ENCODE results near the gene SEMA6A.

Gene SEMA6A

DNA sequence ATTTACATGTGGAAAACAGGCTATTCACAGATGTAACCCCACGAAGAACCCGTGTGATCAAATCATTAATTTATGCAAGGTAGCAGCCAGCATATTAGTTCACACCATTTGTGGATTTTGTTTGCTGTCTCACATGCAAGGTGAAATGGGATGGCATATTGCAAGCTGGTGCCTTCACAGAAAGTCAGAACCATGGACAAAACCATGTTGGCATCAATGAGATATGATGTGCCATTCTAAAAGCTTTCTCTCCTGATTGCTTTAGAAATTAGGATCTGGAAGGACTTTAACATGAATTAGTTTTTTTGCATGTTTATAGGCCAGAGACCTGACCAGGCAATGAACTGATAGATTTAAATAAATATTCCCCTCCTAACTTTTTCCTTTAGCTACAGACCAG lies 129.3 kb downstream of the SEMA6A start:
- Mint-ChIP-seq H3K27ac (no peak overlapping the region), H3K4me3 (no peak overlapping the region), H3K36me3 (ENCODE audit: low read depth) (peaks cover 26% of the 10 kb centered on the region), H3K4me1 (ENCODE audit: low read depth) (no peaks in the 10 kb centered on the region), H3K27me3 (no peaks in the 10 kb centered on the region), H3K9me3 (no peaks in the 10 kb centered on the region)

DNA sequence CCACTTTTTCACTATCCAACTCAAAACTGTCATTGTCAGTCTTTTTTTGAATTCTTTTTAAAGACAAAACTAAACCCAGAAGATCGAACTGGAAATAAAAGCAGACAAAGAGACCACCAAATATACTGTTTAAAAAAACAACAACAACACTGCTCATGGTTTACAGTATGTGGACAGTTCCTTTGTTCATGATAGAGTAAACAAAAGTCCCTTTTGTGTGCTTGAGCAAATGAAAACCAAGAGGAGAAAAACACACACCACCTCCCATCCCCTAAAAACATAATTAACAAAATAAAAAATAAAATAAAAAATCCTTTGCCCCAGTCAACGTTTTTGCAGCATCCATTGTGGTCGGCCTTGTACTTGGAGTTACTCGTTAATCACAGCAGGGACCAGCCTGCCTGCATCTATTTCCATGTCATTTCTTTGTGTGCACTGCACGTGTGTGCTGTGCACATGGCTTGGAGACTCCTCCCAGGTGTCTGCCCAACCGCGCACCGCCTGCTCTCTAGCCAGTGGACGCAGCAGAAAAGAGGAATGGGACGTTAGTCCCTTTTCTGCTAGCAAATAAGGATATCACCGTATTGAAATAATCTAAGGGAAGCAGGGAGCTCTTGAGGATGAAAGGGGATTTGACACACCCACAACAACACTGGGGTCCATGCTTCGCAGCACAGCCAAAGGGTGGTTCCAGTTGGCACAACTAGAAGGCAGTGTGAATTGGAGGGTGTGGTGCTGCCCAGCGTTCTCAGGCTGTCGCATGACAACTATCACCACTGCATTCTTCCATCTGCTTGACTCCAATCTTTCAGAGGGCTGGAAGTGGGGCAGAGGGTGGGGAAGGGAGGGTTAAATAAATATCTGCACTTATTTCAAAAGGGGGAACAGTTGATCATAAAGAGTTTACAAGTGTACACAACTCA lies 130.0 kb downstream of the SEMA6A start:
- H3K27ac Mint-ChIP-seq, result no peak overlapping the region
- peaks cover 24% of the 10 kb centered on the region for H3K36me3 Mint-ChIP-seq (ENCODE audit: low read depth)
- no peak overlapping the region for H3K4me3 Mint-ChIP-seq
- no peaks in the 10 kb centered on the region for H3K4me1 Mint-ChIP-seq (ENCODE audit: low read depth)
- H3K27me3 Mint-ChIP-seq, result no peaks in the 10 kb centered on the region
- no peaks in the 10 kb centered on the region for H3K9me3 Mint-ChIP-seq

DNA sequence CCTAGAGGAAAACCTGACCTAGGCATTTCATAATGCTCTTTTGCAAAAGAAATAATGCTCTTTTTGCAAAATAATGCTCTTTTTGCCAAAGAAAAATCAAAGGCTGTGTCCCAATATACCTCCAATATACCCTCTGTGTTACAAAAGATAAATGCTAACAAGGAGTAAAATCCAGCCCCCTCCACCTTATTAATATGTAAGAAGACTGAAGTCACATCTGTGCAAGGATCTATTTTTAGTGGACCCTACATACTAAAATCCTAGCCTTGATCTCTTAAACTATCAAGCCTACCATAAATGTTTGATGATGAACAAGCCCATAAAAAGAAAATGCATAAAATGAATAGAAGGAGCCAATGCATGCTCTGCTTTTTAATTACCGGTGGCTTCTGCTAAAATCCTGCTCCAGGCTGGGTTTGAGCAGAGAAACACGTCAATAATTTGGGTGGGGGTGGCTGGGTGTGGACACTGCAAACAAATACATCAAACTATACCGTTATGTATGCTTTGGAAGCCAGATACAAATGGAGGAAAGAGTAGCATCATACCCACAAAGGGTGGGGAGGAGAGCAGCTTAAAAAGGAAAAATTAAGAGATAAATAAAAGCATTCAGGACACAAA lies 131.6 kb downstream of the SEMA6A start:
- H3K9me3 Mint-ChIP-seq, result no peaks in the 10 kb centered on the region
- peaks cover 17% of the 10 kb centered on the region for H3K36me3 Mint-ChIP-seq (ENCODE audit: low read depth)
- H3K27ac Mint-ChIP-seq, result no peak overlapping the region
- H3K27me3 Mint-ChIP-seq, result no peaks in the 10 kb centered on the region
- no peaks in the 10 kb centered on the region for H3K4me1 Mint-ChIP-seq (ENCODE audit: low read depth)
- H3K4me3 Mint-ChIP-seq, result no peak overlapping the region

DNA sequence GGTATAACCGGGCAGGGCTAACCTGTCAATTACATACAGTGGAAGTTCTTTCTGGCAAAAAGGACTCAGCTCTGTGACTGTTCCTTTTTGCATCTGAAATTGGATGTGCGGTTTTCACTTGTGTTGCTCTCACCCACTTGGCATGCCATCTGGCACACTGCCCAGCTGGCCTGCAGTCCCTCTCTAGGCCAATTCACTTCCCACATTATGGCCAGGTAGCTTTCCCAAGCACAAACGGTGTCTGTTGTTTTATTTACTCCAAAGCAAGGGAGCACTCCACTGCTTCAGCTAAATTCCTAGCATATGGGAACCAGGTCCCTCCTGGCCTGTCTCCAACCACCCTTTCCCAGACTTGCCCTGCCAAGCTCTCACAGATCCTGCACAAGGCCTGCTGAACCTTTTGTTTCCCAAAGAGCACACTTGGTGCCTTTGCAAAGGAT lies 132.5 kb downstream of the SEMA6A start:
- Mint-ChIP-seq H3K36me3 (ENCODE audit: low read depth) (peaks cover 17% of the 10 kb centered on the region), H3K4me1 (ENCODE audit: low read depth) (no peaks in the 10 kb centered on the region), H3K9me3 (no peaks in the 10 kb centered on the region), H3K4me3 (no peak overlapping the region), H3K27me3 (no peaks in the 10 kb centered on the region), H3K27ac (no peak overlapping the region)

DNA sequence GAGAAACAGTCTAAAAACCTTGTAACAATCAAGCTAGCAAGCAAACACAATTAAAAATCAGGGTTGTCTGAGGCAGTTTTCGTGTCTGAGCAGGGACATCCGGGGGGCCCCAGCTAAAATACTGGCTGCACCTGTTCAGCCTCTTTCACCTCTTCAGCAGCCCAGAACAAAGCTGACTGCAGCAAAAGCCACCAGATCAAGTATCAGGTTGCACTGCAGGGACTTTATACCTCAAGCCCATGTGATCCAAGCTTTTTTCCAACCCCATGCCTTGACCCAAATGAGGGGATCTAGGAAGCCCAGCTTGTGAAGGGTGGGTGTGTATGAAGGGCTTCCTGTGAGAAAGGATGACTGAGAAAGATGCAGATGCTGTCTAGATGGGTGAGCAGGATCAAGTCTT lies 133.4 kb downstream of the SEMA6A start:
- peaks cover 12% of the 10 kb centered on the region for H3K36me3 Mint-ChIP-seq (ENCODE audit: low read depth)
- no peak overlapping the region for H3K4me3 Mint-ChIP-seq
- H3K27ac Mint-ChIP-seq, result no peak overlapping the region
- no peaks in the 10 kb centered on the region for H3K4me1 Mint-ChIP-seq (ENCODE audit: low read depth)
- H3K9me3 Mint-ChIP-seq, result no peaks in the 10 kb centered on the region
- no peaks in the 10 kb centered on the region for H3K27me3 Mint-ChIP-seq

DNA sequence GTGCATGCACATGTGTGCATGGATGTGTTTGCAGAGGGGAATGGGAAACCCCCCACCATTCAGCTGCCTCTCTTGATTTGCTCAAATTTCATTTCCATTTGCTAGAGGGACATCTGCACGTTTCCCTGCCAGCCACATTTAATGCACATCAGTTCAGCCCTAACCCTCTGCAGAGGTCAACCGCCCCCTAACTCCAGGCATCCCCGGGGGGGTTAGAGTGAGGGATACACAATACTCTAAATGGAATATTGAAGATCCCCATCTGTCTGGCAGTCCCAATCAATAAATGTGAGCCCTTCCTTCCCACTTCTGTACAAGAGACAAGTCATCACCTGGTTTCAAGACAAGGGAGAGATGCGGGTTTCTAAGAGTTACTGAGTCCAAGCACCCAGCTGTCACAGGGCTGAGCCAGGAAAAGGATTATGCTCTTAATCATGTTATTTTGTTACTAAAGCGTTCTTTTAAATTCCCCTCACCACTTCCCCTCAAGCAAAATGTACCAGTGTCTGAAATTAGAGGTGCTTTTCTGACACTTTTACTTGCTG lies 134.1 kb downstream of the SEMA6A start:
- Mint-ChIP-seq H3K4me1 (ENCODE audit: low read depth) (no peaks in the 10 kb centered on the region), H3K27me3 (no peaks in the 10 kb centered on the region), H3K9me3 (no peaks in the 10 kb centered on the region), H3K27ac (no peak overlapping the region), H3K4me3 (no peak overlapping the region), H3K36me3 (ENCODE audit: low read depth) (peaks cover 8% of the 10 kb centered on the region)

DNA sequence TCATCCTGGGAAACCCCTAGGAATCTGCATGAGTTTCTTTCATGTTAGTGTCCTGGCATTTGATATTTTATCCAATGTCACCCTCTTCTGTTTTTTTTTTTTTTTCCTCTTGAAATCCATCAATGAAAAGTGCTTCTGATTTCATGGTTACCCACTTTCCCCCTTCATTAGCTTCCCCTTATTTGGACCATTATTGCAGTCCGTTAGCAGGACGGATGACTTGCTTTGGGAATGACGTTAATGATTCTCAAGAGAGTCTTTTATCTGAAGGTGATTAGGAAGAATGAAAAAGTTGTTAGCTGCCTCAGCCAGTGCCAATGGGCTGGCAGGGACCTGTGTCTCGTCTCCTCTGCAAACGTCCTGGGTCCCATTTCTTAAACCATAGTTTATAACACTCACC lies 134.7 kb downstream of the SEMA6A start:
- Mint-ChIP-seq H3K27ac (no peak overlapping the region), H3K4me3 (no peak overlapping the region), H3K9me3 (no peaks in the 10 kb centered on the region), H3K4me1 (ENCODE audit: low read depth) (no peaks in the 10 kb centered on the region), H3K36me3 (ENCODE audit: low read depth) (peaks cover 6% of the 10 kb centered on the region), H3K27me3 (no peaks in the 10 kb centered on the region)

DNA sequence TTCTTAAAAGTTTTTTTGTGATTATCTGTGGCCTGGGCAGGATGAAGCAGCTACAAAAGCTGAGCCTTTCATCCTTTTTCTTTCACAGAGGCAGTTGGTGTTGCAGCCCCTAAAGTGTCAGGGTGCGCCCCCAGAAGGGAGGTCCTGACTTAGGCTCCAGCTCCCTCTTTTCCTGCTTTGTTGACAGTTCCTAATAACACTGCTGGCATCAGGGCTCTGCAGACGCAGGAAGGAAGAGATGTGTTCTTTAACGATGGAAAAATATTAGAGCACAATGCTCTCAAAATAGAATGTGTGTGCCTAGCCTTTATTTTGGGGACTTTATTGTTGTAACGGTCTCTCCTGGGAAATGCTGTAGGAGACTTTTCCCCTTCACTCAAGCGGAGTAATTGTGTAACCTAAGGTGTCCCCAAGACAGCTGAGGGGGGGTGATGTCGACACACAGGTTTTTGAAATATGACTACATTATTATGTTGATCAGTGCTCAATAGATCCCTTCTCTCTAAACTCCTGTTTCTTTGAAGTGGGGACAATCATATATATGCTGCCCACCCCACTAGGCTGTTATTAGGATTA lies 135.6 kb downstream of the SEMA6A start:
- Mint-ChIP-seq H3K27ac (no peak overlapping the region), H3K36me3 (ENCODE audit: low read depth) (peaks cover 4% of the 10 kb centered on the region), H3K4me1 (ENCODE audit: low read depth) (no peaks in the 10 kb centered on the region), H3K4me3 (no peak overlapping the region), H3K9me3 (no peaks in the 10 kb centered on the region), H3K27me3 (no peaks in the 10 kb centered on the region)

DNA sequence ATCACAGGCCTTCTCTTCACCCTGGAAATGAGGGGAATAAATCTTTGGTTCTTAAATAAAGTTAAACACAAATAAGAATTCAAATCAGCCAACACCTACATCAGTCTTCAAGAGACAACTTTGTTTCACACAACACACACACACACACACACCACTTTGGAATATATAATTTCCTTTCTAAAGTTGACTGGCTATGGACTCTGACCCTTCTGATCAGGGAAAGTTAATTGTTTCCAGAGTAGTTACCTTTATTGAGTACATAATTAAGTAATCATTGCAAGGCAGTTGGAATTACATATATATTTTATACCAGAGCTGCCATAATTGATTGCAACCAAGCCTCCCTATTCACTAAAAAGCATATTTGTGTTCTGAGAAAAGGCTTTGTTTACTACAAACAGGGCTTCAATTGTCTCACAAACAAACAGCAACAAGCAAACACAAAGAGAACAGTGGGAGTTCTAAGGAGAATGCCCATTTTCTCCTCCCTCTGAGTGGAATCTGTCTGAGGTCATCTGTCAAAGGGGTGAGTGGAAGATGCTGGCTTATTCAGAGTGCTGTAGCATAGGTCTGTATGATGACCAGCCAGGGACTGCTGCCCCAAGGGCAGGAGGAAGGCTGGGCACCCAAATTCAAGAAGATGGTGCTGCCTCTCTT lies 136.6 kb downstream of the SEMA6A start:
- H3K4me1 Mint-ChIP-seq (ENCODE audit: low read depth), result no peaks in the 10 kb centered on the region
- no peak overlapping the region for H3K4me3 Mint-ChIP-seq
- H3K9me3 Mint-ChIP-seq, result no peaks in the 10 kb centered on the region
- peaks cover 3% of the 10 kb centered on the region for H3K36me3 Mint-ChIP-seq (ENCODE audit: low read depth)
- H3K27me3 Mint-ChIP-seq, result no peaks in the 10 kb centered on the region
- H3K27ac Mint-ChIP-seq, result no peak overlapping the region

DNA sequence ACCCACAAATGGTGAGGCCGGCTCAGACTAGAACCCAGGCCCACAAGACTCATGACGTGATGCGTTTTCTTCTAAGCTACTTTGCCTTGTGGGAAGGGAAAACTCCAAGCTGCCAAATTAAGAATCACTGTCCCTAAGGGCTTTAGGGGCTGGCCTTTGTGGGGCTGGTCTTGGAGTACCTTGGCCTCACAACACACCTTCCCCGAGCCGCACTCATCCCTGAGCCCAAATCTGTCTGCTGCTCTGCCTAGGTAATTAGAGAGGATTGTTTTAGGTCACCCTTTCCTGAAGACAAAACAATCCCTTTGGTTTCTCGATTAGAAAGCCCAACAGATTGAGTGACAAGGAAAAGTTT lies 137.3 kb downstream of the SEMA6A start:
- H3K4me1 Mint-ChIP-seq (ENCODE audit: low read depth), result no peaks in the 10 kb centered on the region
- no peak overlapping the region for H3K27ac Mint-ChIP-seq
- H3K36me3 Mint-ChIP-seq (ENCODE audit: low read depth), result peaks cover 3% of the 10 kb centered on the region
- no peak overlapping the region for H3K4me3 Mint-ChIP-seq
- H3K27me3 Mint-ChIP-seq, result no peaks in the 10 kb centered on the region
- H3K9me3 Mint-ChIP-seq, result no peaks in the 10 kb centered on the region

DNA sequence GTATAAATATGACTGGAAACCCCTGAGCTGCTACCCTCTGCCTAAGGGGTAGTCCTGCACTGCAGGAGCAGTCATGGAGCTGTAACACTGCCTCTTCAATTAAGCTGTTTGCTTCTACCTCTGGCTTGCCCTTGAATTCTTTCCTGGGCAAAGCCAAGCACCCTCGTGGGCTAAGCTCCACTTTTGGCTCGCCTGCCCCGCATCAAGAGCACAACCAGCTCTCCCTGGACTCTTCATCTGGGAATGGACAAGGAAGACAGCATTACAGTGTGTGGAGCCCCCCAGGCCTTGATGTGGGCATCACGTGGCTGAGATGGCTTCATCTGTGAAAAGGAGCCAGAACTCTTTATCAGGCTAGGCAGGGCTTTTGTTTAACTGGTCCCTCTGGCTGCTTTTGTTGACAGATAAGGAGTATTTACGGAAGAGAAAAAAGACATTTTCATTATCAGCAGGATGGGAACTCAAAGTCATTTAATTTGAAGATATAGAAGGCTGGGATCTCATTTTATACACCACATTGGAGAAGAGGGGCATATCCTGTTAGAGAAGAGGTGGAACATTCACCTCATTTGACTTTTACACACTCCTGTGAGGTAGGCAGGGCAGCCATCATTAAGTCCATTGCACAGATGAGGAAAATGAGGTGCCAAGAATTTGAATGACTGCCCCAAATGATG lies 137.8 kb downstream of the SEMA6A start:
- Mint-ChIP-seq H3K27ac (no peak overlapping the region), H3K36me3 (ENCODE audit: low read depth) (peaks cover 3% of the 10 kb centered on the region), H3K9me3 (no peaks in the 10 kb centered on the region), H3K4me1 (ENCODE audit: low read depth) (no peaks in the 10 kb centered on the region), H3K27me3 (no peaks in the 10 kb centered on the region), H3K4me3 (no peak overlapping the region)

DNA sequence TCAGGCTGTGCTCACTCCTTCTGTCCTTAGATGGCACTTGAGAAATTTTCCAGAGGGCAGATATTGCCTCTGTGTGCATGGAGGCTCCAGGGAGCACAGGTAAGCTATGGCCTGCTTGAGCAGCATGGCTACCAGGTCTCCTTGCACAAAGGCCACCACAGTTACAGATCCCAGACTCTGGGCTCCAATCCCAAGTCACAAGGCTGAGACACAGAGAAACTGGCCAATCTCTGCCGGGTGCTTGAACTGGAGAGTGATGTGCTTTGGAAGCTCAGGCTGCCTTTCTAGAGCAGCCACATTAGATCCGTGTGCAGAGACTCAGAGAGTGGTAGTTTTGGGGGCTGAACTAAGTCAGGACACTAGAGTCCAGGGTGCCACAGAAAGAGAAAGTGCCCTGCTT lies 145.7 kb downstream of the SEMA6A start:
- Mint-ChIP-seq H3K4me3 (no peak overlapping the region), H3K9me3 (no peaks in the 10 kb centered on the region)

DNA sequence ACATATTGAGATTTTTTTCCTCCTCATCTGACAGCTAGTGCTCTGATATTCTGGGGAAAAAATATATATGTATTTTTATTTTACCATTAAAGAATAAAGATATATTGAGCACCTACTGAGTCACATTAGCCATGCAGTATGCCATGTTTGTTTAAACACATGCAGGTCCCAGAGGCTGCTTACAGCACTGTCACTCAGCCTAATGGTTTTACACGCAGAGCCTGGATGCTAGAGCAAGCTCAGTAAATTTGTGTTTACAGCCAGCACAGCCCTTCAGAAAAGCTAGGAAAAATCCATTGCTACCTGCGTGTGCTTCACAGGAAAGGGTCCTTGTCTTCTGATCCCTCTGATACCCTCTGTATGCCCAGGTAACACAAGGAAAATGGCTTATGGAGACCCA lies 146.2 kb downstream of the SEMA6A start:
- H3K9me3 Mint-ChIP-seq, result no peaks in the 10 kb centered on the region

More for the DNA sequence above, 145.7 kb downstream of the SEMA6A start:
- Mint-ChIP-seq H3K27me3 (no peaks in the 10 kb centered on the region), H3K4me1 (ENCODE audit: low read depth) (no peaks in the 10 kb centered on the region), H3K36me3 (ENCODE audit: low read depth) (no peaks in the 10 kb centered on the region), H3K27ac (no peak overlapping the region)

DNA sequence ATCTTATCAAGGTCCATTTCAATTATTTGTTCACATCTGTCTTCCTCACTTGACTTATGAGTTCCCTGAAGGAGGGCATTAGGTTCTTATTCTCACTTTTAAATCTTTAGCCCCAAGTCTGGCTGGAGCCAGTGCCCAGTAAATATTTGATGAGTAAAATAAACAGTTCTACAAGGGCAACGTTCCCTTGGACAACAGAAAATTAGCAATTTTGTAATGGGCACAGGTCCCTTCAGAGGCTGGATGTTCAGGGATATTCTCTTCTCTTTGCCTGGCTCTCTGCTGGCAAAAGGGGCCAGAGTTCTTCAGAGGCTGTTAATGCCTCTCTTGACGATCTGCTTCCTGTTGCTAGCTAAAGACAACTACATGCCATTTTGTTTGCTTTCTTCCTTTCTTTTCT lies 149.7 kb downstream of the SEMA6A start:
- no peaks in the 10 kb centered on the region for H3K27me3 Mint-ChIP-seq
- no peak overlapping the region for H3K4me3 Mint-ChIP-seq
- H3K4me1 Mint-ChIP-seq (ENCODE audit: low read depth), result no peaks in the 10 kb centered on the region
- H3K9me3 Mint-ChIP-seq, result peaks cover 3% of the 10 kb centered on the region
- H3K36me3 Mint-ChIP-seq (ENCODE audit: low read depth), result peaks cover 8% of the 10 kb centered on the region
- peak overlapping the region; percentile 27 for H3K27ac Mint-ChIP-seq

More for the DNA sequence above, 146.2 kb downstream of the SEMA6A start:
- H3K27me3 Mint-ChIP-seq, result no peaks in the 10 kb centered on the region
- H3K27ac Mint-ChIP-seq, result no peak overlapping the region
- H3K4me1 Mint-ChIP-seq (ENCODE audit: low read depth), result no peaks in the 10 kb centered on the region
- no peak overlapping the region for H3K4me3 Mint-ChIP-seq
- no peaks in the 10 kb centered on the region for H3K36me3 Mint-ChIP-seq (ENCODE audit: low read depth)

All from stimulated activated naive CD8-positive, alpha-beta T cell treated with anti-CD3 and anti-CD28 coated beads, Interleukin-15, Interleukin-2, amounts not matched to agents 100 ng/mL and 50 ng/mL, for 24 hours (primary cell).